Measurements from ENCODE around the gene CLMN.
"Not testable (repeated sequence)": the region's sequence is repeated elsewhere in the genome, so short reads cannot be mapped to it uniquely, and the experiment has no call there.

CLMN gene

GRCh38 chr14:95163132-95163531 is 156.6 kb downstream of the CLMN start:
- no peak for DNase-seq (ENCODE audit: low spot score)

- DNase-seq (ENCODE audit: low spot score), result no peak
Measured at GRCh38 chr14:95162641-95163040, 157.1 kb downstream of the CLMN start.

- peak; percentile 95 for DNase-seq (ENCODE audit: low spot score)
Measured at GRCh38 chr14:95157327-95158189, 162.2 kb downstream of the CLMN start, which contains the start of gene DICER1. Gene DICER1, minus strand, starts transcription at chr14:95157529. Its CDS starts 24,071 bp downstream, at chr14:95133458.

- no peak for DNase-seq (ENCODE audit: low spot score)
Measured at GRCh38 chr14:95157048-95157326, 162.7 kb downstream of the CLMN start.

GRCh38 chr14:95156161-95157047 is 163.3 kb downstream of the CLMN start:
- peak; percentile 17 for DNase-seq (ENCODE audit: low spot score)

- DNase-seq (ENCODE audit: low spot score), result no peak
Measured at GRCh38 chr14:95155045-95155444, 164.7 kb downstream of the CLMN start.

- DNase-seq (ENCODE audit: low spot score), result no peak
Measured at GRCh38 chr14:95153866-95154265, 165.8 kb downstream of the CLMN start.

GRCh38 chr14:95151561-95151960 is 168.1 kb downstream of the CLMN start:
- no peak for DNase-seq (ENCODE audit: low spot score)

GRCh38 chr14:95150910-95151309 is 168.8 kb downstream of the CLMN start:
- DNase-seq (ENCODE audit: low spot score), result no peak

GRCh38 chr14:95149441-95149840 is 170.3 kb downstream of the CLMN start:
- DNase-seq (ENCODE audit: low spot score), result no peak

- DNase-seq (ENCODE audit: low spot score), result no peak
Measured at GRCh38 chr14:95147597-95147996, 172.1 kb downstream of the CLMN start.

- no peak for DNase-seq (ENCODE audit: low spot score)
Measured at GRCh38 chr14:95146079-95146771, 173.5 kb downstream of the CLMN start.

- DNase-seq (ENCODE audit: low spot score), result no peak
Measured at GRCh38 chr14:95144849-95145248, 174.9 kb downstream of the CLMN start.

- DNase-seq (ENCODE audit: low spot score), result no peak
Measured at GRCh38 chr14:95143808-95144620, 175.7 kb downstream of the CLMN start.

GRCh38 chr14:95142208-95142607 is 177.5 kb downstream of the CLMN start:
- no peak for DNase-seq (ENCODE audit: low spot score)

- no peak for DNase-seq (ENCODE audit: low spot score)
Measured at GRCh38 chr14:95141684-95142083, 178.0 kb downstream of the CLMN start.

- no peak for DNase-seq (ENCODE audit: low spot score)
Measured at GRCh38 chr14:95140060-95140858, 179.4 kb downstream of the CLMN start.

GRCh38 chr14:95138876-95139275 is 180.8 kb downstream of the CLMN start:
- no peak for DNase-seq (ENCODE audit: low spot score)

- DNase-seq (ENCODE audit: low spot score), result not testable (repeated sequence)
Measured at GRCh38 chr14:95138455-95138854, 181.3 kb downstream of the CLMN start.

- no peak for DNase-seq (ENCODE audit: low spot score)
Measured at GRCh38 chr14:95137804-95138167, 181.9 kb downstream of the CLMN start.

All from CD4-positive, alpha-beta T cell treated with Interleukin-2 at 100 ng/mL for 4 hours (primary cell).